Limb (tissue), 2 donors: ENCODE data around the gene HLA-DRB5.
"Not testable (repeated sequence)": the region's sequence is repeated elsewhere in the genome, so short reads cannot be mapped to it uniquely, and the experiment has no call there.

Experiments used
- DNase-seq, 2 donors: peaks; one replicate each; pipeline ENCODE4 v3.0.0-alpha.2; 2016; ENCODE audit errors: extremely low spot score in 2 of 2

HLA-DRB5 gene

DNA sequence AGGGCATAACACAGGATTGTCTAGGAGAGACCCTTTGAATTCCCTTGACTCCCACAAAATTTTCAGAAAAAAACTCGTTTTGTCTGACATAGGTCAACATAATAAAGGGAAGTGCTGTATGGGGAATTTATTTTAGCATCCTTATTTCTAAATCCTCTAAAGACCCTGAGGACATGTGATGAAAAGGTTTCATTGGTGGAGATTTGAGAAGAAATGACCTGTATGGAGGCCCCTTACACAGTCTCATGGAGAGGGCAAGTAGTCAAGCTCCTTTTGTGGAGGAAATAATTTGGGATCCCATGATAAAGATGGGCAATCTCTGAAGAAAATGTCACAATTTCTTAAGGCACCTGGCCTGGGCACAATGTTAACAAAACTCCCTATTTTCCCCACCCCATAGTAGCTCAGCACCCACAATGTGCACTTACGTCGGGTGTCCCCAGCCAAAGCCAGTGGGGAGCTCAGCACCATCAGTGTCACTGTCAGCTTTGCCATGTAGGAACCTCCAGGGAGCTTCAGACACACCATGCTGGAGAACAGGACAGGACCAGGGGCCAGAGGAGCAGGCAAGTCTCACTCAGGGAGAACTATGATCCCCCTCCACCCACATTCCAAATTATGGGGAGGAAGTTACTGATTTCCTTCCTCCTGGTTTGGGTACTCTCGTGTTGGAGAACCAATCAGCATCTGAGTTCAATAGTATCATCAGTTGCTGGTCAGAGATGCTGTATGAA lies at the start of gene HLA-DRB5:
Gene HLA-DRB5, minus strand, starts transcription at position 591 of the 734 bp plus-strand sequence. Its CDS starts 63 bp downstream, at position 528.
- DNase-seq = no peak

DNA sequence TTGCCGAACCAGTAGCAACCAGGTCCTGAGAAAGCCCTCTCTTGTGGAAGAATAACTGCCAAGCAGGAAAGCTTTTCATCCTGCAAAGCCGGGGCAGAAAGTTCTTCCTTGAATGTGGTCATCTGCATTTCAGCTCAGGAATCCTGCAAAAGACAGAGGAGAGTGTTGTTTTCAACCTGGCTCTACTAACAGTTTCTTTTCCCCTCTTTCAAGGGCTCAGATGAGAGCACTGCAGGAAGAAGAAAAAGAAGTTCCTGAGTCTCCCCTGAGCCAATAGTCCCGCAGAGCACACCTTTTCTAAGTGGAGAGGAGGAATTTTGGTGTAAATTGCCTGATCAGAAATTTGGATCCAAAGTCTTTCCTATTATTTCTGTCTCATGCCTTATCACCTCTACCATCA lies 48.9 kb upstream of the HLA-DRB5 start:
- DNase-seq = no peak

DNA sequence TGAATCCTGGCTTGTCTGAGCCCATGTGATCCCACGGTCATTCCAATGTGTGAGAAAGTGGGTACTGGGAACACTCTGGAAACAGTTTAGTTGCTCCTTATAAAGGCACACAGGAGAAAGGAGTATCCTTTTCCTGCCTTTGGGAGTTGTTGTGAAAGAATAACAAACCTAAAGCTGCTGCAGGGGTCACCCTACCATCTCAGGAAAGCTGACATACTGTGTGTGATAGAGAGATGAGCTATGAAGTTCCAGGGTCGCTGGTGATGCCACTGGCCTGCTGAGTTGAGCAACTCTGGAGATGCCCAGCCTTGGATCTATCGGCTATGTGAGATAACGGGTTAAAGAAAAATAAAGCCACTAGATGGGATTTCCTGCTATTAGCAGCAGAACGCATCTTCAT lies 47.4 kb upstream of the HLA-DRB5 start:
- not testable (repeated sequence) for DNase-seq

DNA sequence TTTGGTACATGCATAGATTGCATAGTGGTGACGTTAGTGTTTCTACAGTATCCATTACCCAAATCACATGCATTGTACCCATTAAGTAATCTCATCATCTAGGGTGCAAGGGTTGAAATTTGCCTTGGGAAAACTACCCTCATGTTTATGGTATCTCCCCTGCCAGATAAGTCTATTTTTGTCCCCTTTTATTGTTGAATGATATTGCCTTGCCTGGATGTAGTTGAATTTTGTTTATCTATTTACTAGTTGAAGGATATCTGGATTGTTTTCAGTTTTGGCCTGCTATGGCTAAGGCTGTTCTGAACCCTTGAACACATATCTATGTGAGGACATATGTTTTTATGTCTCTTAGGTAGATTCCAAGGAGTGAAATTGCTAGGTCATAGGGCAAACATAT lies 46.2 kb upstream of the HLA-DRB5 start:
- no peak for DNase-seq

DNA sequence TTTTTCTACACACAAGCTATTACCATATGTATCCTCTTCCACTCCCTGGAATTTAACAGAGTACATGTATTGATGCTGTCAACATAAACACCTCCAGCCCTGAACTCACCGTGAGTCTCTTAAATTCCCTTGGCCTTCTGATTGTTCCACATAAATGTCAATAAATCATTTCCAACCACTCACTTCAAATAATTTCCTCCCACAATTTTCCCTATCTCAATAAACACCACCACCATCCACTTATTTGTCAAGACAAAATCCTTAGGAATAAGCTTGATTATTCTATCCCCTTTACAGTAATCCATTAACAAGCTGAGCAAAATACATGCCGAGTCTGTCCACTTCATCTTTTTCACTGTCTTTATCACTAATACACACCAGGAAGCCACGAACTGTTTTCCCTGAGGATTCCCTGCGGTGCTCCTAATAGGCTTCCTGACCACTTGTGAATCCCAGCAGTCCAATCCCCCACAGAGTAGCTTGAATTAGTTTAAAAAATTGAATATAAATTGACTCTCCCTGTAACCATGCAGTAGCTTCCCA lies 40.3 kb upstream of the HLA-DRB5 start:
- DNase-seq = no peak

DNA sequence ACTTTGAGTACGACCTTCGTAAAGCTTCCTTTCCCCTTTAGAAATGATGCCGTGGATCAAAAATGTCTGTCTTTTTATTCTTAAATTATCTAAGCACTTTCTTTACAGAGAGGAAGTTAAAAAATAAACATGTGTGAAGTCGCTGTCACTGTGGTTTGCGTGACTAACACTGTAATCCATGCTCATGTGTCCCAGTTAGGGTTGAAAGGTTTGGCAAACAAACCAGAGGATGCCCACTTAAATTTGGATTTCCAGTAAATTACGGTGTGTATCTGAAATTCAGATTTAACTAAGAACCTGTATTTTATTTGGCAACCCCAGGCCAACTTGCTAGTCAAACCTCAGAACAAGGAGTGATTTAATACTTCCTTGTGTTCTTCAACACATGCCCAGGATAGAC lies 38.5 kb upstream of the HLA-DRB5 start:
- no peak for DNase-seq

DNA sequence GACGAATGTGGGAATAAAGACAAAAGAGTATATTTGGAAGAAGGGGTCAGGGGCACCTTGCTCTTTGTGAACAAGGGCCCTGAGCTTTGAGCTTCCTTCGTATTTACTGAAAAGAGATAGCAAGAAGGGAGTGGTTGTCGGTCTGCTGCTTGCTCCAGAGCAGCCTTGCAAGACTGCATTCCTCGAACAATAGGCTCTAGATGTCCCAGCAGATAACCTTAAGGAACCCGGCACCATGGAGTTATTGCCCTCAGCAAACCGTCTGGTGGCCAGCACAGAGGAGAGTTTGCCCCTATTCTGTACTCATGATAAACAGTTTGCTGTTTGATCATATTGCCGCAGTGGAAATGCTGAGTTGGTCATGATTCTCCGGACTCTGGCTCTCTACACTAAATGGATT lies 36.9 kb upstream of the HLA-DRB5 start:
- no peak for DNase-seq

DNA sequence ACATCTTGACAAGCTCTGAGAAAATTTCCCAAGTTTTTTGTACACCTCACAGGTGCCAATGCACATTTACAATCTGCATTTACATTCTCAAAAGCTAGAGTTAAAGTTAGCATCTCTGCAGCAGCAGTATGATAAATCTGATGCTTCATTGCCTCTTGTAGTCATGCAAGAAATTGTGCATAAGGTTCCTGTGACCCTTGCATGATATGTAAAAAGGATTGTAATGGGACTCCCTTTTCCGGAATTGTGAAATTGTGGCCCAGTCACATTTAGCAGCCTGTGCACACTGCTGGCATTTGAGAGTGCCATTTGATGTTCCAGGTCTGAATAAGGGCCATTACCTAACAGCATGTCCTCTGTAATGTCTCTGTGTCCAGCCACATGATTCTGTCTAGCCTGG lies 35.4 kb upstream of the HLA-DRB5 start:
- no peak for DNase-seq

DNA sequence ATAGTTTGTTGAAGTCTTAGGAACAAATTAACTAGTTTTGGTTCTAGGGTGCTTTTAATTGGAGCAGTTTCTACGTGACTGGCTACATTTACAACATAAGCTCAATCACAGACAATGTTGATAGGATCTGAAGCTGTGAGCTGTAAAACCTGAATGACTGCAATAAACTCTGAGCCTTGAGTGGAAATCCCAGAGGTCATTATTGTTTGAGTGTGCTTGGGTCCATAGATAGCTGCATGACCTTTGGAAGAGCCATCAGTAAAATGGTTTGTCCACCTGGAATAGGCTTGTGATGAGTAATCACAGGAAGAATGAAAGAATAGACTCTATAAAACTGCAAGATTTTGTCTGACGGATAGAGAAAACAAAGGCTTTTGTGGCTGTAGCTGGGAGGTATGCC lies 32.9 kb upstream of the HLA-DRB5 start:
- no peak for DNase-seq

DNA sequence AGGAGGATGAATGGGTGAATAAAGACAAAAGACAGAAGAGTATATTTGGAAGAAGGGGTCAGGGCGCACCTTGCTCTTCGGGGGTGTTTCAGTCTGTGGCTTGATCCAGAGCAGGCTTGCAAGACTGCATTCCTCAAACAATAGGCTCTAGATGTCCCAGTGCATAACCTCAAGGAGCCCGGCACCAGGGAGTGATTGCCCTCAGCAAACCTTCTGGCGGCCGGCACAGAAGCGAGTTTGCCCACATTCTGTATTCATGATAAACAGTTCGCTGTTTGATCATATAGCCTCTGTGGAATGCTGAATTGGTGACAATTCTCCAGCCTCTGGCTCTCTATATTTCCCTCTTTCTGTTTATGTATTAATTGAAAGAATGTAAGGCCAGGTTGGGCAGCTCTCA lies 29.7 kb upstream of the HLA-DRB5 start:
- DNase-seq = no peak

DNA sequence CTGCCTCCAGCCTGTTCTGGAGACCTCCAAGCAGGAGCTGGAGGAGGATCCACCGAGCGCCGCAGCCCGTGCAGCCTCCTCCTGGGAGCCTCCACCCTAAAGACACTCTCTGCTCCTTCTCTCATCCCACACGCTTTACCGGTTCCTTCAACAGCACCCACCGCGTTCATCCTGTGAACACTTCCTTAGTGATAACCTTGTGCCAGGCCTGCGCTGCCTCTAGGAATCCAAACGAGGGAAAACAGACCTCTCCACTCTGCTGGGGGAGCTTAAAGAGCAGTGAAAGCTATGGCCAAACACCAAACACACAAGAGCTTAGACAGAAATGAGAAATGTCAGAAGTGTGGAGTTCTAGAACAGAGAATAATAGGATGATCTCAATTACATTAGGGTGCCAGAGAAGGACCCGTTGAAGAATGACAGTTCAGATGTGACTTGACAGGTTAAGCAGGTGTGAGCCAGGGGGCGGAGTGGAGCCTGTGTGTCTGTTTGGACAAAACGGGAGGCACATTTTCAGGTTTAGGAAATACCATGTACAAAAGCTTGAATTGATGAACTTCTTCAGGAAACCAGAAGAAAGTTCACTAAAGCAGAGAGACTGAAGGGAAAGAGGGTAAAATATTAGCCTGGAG lies 28.5 kb upstream of the HLA-DRB5 start:
- DNase-seq = no peak

DNA sequence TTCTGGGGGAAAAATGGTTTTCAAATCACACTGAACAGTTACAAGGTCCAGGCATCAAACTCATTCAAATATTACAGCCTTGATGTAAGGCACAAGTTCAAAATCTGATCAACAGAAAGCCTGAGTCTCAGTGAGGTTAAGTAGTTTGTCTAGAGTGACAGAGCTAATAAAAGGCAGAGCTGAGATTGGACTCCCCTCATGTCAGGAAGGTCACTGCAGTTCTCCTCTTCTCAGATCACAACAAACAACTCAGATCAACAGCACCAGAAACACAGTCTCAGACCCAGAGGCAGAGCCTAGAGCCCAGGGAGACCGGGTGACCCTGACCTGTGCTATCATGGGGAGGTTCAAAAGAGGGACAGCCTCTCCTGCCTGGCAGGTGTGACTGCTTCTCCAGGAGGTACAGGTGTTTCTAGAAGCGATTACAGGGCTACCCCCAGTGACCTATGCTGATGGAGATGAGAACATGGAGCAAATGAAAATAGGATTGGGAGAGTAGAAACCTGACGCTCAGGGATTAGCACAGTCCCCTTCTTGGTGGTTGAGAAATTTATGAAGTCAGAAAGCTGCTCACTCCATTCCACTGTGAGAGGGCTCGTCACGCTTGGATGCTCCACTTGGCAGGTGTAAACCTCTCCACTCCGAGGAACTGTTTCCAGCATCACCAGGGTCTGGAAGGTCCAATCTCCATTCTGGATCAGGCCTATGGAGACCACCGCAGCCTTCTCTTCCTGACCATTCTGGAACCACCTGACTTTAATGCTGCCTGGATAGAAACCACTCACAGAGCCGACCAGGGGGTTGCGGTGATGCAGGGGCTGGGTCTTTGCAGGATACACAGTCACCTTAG lies 24.3 kb upstream of the HLA-DRB5 start:
- DNase-seq = no peak

DNA sequence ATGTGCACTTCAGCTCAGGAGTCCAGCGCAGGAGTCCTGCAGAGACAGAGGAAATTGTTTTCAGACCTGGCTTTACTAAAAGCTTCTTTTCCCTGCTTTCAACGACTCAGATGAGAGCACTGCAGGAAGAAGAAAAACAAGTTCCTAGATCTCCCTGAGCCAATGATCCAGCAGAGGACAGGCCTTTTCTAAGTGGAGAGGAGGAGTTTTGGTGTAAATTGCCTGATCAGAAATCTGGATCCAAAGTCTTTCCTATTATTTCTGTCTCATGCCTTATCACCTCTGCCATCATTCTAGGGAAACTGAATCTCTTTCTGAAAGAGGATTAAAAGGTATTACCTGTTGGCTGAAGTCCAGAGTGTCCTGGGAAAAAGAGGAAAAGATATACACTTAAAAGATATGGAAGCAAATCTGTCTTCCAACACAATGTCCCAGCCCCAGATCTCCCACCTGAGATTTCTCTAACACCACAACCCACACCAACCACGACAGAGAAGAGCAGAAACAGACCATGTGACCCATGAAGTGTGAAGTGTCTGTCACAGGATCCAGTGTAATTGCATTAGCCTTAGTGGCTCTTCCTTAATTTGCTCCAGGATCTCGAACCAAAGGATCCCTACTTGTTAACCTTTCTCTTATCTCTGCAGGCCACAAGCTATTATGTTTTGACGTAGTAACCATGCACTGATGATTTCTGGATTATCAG lies 23.1 kb upstream of the HLA-DRB5 start:
- no peak for DNase-seq

DNA sequence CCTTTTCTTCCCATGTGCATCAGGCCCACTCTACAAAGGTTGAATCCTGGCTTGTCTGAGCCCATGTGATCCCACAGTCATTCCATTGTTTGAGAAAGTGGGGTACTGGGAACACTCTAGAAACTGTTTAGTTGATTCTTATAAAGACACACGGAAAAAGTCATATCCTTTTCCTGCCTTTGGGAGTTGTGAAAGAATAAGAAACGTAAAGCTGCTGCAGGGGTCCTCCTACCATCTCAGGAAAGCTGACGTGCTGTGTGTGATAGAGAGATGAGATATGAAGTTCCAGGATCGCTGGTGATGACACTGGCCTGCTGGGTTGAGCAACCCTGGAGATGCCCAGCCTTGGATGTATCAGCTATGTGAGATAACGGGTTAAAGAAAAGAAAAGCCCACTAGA lies 21.3 kb upstream of the HLA-DRB5 start:
- DNase-seq = no peak

DNA sequence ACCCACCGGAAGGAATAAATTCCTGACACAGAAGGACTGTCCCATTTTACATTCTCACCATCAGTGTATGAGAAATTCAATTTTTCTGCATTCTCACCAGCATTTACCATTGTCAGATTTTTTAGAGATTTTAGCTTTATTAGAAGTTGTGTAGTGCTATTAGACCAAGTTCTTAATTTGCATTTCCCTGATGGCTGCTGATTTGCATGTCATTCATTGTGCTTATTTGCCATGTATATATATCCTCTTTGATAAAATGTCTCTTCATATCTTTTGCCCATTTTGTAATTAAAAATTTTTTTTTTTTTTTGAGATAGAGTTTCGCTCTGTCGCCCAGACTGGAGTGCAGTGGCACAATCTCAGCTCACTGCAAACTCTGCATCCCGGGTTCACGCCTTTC lies 9.8 kb upstream of the HLA-DRB5 start:
- no peak for DNase-seq

DNA sequence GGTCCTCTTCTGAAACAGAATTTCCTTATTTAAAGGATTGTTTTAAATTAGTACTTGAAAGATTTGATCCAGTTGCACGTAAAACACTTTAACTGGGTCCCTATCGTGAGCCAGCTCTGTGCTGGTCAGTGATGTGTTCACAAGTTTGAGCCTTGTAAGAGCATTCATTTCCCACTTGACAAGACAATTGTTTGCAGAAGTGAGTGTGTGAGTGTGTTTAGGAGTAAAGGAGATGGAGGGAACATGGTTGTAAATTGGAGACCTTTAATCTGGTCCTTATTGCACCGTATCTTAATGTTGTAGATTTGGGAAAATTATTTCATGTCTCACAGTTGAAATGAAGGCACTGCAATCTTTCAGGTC lies 325 bp upstream of the HLA-DRB5 start:
- DNase-seq = not testable (repeated sequence)

DNA sequence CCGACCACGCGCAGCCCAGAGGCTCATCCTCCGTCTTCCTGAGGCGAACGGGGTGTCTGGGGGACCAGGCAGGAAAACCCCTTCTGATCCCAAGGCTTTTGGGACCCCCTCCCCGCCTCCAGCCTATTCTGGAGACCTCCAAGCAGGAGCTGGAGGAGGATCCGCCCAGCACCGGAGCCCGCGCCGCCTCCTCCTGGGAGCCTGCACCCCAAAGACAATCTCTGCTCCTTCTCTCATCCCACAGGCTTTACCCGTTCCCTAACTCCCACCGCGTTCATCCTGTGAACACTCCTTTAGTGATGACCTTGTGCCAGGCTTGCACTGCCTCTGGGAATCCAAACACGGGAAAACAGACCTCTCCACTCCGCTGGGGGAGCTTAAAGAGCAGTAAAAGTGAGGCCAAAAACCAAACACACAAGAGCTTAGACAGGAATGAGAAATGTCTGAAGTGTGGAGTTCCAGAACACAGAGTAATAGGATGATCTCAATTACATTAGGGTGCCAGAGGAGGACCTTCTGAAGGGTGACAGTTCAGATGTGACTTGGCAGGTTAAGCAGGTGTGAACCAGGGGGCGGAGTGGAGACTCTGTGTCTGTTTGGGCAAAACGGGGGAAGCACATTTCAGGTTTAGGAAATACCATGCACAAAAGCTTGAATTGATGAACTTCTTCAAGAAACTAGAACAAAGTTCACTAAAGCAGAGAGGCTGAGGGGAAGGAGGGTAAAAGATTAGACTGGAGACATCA lies 7.6 kb downstream of the HLA-DRB5 start:
- DNase-seq = no peak

DNA sequence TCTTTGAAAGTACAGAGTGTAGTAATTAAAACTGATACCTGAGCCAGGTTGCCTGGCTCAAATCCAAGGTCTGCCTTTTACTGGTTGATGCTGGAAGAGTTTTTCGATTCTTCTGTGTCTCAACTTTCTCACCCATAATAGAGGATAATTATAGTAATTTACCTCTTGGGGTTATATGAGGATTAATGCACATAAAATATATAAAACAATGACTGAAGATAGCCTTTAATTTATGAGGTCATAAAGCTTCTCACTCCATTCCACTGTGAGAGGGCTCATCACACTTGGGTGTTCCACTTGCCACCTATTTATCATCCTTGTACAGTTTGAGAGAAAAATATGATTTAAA lies 10.2 kb downstream of the HLA-DRB5 start:
- DNase-seq = no peak

DNA sequence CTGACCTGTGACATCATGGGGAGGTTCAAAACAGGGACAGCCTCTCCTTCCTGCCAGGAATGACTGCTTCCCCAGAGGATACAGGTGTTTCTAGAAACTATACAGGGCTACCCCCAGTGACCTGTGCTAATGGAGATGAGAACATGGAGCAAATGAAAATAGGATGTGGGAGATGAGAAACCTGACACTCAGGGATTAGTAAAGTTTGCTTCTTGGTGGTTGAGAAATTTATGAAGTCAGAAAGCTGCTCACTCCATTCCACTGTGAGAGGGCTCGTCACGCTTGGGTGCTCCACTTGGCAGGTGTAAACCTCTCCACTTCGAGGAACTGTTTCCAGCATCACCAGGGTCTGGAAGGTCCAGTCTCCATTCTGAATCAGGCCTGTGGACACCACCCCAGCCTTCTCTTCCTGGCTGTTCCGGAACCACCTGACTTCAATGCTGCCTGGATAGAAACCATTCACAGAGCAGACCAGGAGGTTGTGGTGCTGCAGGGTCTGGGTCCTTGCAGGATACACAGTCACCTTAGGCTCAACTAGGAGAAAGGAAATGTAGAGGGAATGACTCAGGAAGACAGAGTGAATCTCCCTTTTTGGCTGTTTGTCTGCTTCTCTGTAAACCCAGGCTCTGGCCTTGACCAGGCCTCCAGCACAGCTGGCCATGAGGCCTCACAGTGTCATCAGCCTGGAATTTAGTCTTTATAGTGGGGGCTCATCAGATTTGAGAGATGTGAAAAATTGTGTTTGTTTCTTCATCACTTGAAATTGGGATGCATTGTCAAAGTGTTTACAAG lies 10.8 kb downstream of the HLA-DRB5 start:
- no peak for DNase-seq
